OCI-LY1 (cell line): Measurements from ENCODE around the gene SMIM33.

ENCODE experiments used
- H2AFZ ChIP-seq: fragments of 200-600 bp; sonication (generic), shearing (Covaris generic); 2 replicates; pipeline ENCODE4 v1.6.0; 2014; ENCODE audit warnings: antibody characterized with exemption, mild to moderate bottlenecking, low read length
- H3F3A ChIP-seq: fragments of 200-600 bp; sonication (generic), shearing (Covaris generic); 2 replicates; pipeline ENCODE4 v1.6.0; 2014; ENCODE audit warnings: mild to moderate bottlenecking, antibody characterized with exemption, low read length, moderate library complexity; ENCODE audit not compliant: insufficient read depth
- H3K27ac ChIP-seq: fragments of 200-600 bp; sonication (generic); 2 replicates; pipeline ENCODE4 v1.5.1; 2014; ENCODE audit warnings: low read length, mixed run types, mild to moderate bottlenecking, low read depth; ENCODE audit not compliant: poor library complexity, severe bottlenecking
- H3K27me3 ChIP-seq: fragments of 200-600 bp; sonication (generic); 2 replicates; pipeline ENCODE4 v1.6.0; 2014; ENCODE audit warnings: antibody characterized with exemption, mild to moderate bottlenecking, low read length, moderate library complexity; ENCODE audit not compliant: insufficient read depth
- H3K36me3 ChIP-seq: fragments of 200-600 bp; sonication (generic); 2 replicates; pipeline ENCODE4 v1.6.1; 2014; ENCODE audit warnings: mild to moderate bottlenecking, antibody characterized with exemption, low read length, moderate library complexity, mixed read lengths; ENCODE audit not compliant: insufficient read depth
- H3K4me1 ChIP-seq: fragments of 200-600 bp; sonication (generic); 2 replicates; pipeline ENCODE4 v1.5.1; 2014; ENCODE audit warnings: mild to moderate bottlenecking, low read length, moderate library complexity; ENCODE audit not compliant: insufficient read depth, severe bottlenecking
- H3K4me2 ChIP-seq: fragments of 200-600 bp; sonication (generic), shearing (Covaris generic); 2 replicates; pipeline ENCODE4 v1.6.1; 2014; ENCODE audit warnings: low read length
- H3K4me3 ChIP-seq: fragments of 200-600 bp; sonication (generic); 2 replicates; pipeline ENCODE4 v1.5.1; 2014; ENCODE audit warnings: low read length, low read depth, mild to moderate bottlenecking, mixed read lengths; ENCODE audit not compliant: poor library complexity, severe bottlenecking
- H3K79me2 ChIP-seq: fragments of 200-600 bp; shearing (Covaris generic); 2 replicates; pipeline ENCODE4 v1.6.1; 2016; ENCODE audit warnings: mixed run types, low read length, mixed read lengths; ENCODE audit not compliant: insufficient read depth
- H3K9ac ChIP-seq: fragments of 200-600 bp; sonication (generic), shearing (Covaris generic); 2 replicates; pipeline ENCODE4 v1.6.1; 2014; ENCODE audit warnings: mild to moderate bottlenecking, low read length, mixed read lengths
- H3K9me2 ChIP-seq: fragments of 200-600 bp; sonication (generic), shearing (Covaris generic); 2 replicates; pipeline ENCODE4 v1.6.1; 2014; ENCODE audit warnings: low read depth, mild to moderate bottlenecking, low read length, mixed read lengths
- H3K9me3 ChIP-seq: fragments of 200-600 bp; shearing (Covaris generic); 2 replicates; pipeline ENCODE4 v1.6.1; 2014; ENCODE audit warnings: low read length, mixed read lengths
- H4K20me1 ChIP-seq: fragments of 200-600 bp; sonication (generic), shearing (Covaris generic); 2 replicates; pipeline ENCODE4 v1.6.0; 2016; ENCODE audit warnings: mild to moderate bottlenecking, low read length; ENCODE audit not compliant: insufficient read depth
- EZH2 ChIP-seq: fragments of 200-600 bp; sonication (generic), shearing (Covaris generic); IDR thresholded peaks from 2 replicates; pipeline ENCODE4 v1.8.0; 2017; ENCODE audit warnings: borderline replicate concordance, mixed run types, mild to moderate bottlenecking, antibody characterized with exemption, low read length, moderate library complexity, mixed read lengths
- TF ChIP-seq, protein P1 (sequence below): fragments of 200-600 bp; sonication (generic), shearing (Covaris generic); IDR thresholded peaks from 2 replicates; pipeline ENCODE4 v1.5.1; 2017; ENCODE audit warnings: mild to moderate bottlenecking, antibody characterized with exemption, low read length, moderate library complexity, mixed read lengths

The SMIM33 gene

DNA sequence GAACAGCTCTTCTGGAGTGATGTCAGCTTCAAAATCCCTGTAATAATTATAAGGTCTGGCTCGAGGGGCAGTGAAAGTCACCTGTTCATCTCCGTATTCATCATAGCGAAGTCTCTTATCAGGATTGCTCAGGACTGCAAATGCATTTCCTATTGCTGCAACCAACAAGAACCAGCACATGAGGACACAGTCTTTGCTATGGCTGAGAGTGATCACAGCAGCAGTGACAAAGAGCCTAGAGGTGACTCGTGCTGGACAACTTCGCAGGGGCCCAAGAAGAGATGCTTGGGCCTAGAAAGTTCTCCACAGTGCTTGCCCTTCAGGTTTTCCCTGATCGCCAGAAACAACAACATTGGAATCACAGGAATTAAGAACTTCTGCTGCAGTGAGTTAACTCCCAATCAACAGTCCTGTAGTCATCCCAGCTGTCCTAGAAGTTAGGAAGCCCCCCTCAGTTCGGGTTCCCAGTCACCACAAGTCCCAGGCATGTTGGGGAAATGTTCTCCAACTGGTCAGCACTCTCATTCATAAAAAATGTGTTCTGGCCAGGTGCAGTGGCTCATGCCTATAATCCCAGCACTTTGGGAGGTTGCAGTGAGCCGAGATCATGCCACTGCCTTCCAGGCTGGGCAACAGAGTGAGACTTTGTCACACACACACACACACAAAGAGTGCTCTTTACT is 44.5 kb upstream of the SMIM33 start:
- H3K79me2 ChIP-seq: no peaks in the 10 kb centered on the region
- no peak overlapping the region for H2AFZ ChIP-seq
- H3K27me3 ChIP-seq: no peaks in the 10 kb centered on the region
- H3K4me3 ChIP-seq: no peak overlapping the region
- no peaks in the 10 kb centered on the region for H3K9me2 ChIP-seq
- H3K4me2 ChIP-seq: no peak overlapping the region
- H3K9me3 ChIP-seq: no peaks in the 10 kb centered on the region
- H3K4me1 ChIP-seq: no peaks in the 10 kb centered on the region
- no peaks in the 10 kb centered on the region for H3K36me3 ChIP-seq
- H3K27ac ChIP-seq: no peak overlapping the region
- no peak overlapping the region for H3K9ac ChIP-seq
- no peaks in the 10 kb centered on the region for H4K20me1 ChIP-seq
- H3F3A ChIP-seq: no peaks in the 10 kb centered on the region
- no peak for TF ChIP-seq EZH2
- TF ChIP-seq, protein P1, sequence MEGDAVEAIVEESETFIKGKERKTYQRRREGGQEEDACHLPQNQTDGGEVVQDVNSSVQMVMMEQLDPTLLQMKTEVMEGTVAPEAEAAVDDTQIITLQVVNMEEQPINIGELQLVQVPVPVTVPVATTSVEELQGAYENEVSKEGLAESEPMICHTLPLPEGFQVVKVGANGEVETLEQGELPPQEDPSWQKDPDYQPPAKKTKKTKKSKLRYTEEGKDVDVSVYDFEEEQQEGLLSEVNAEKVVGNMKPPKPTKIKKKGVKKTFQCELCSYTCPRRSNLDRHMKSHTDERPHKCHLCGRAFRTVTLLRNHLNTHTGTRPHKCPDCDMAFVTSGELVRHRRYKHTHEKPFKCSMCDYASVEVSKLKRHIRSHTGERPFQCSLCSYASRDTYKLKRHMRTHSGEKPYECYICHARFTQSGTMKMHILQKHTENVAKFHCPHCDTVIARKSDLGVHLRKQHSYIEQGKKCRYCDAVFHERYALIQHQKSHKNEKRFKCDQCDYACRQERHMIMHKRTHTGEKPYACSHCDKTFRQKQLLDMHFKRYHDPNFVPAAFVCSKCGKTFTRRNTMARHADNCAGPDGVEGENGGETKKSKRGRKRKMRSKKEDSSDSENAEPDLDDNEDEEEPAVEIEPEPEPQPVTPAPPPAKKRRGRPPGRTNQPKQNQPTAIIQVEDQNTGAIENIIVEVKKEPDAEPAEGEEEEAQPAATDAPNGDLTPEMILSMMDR: no peak

DNA sequence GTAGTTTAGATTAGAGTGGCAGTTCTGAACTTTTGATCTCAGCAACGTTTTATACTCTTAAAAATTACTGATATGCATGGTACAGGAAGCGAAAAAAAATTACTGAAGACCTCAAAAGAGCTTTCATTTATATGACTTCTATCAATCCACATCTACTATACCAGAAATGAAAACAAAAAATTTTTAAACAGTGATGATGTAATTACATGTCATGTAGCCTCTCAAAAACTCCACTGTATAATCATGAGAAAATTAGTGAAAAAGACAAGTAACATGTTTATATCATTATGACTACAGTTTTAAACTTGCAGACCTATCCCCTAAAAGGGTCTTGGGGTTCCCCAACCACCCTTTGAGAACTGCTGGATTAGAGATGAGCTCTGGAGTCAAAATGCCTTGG is 40.8 kb upstream of the SMIM33 start:
- no peaks in the 10 kb centered on the region for H3K27me3 ChIP-seq
- no peaks in the 10 kb centered on the region for H3K4me1 ChIP-seq
- no peaks in the 10 kb centered on the region for H4K20me1 ChIP-seq
- H3K4me3 ChIP-seq: no peak overlapping the region
- no peaks in the 10 kb centered on the region for H3K36me3 ChIP-seq
- H3K4me2 ChIP-seq: no peak overlapping the region
- H3K27ac ChIP-seq: no peak overlapping the region
- H3K79me2 ChIP-seq: no peaks in the 10 kb centered on the region
- H3F3A ChIP-seq: no peaks in the 10 kb centered on the region
- H3K9ac ChIP-seq: no peak overlapping the region
- H2AFZ ChIP-seq: no peak overlapping the region
- no peaks in the 10 kb centered on the region for H3K9me3 ChIP-seq
- H3K9me2 ChIP-seq: no peaks in the 10 kb centered on the region
- TF ChIP-seq, protein P1: no peak
- TF ChIP-seq EZH2: no peak

DNA sequence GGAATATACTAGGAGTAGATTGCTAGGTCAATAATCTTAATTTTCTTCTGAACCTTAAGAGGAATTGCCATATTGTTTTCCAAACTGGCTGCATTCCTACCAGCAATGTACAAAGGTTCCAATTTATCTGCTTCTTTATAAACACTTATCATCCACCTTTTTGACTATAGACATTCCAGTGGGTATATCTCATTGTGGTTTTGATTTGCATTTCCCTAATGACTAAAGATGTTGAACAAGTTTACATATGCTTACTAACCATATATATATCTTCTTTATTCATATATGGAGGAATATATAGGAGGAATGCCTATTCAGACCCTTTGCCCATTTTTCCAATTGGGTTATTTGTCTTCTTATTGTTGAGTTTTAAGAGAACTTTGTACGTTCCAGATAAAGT is 39.1 kb upstream of the SMIM33 start:
- no peak for TF ChIP-seq EZH2
- TF ChIP-seq, protein P1: no peak
- Histone ChIP-seq H3K79me2 (no peaks in the 10 kb centered on the region), H4K20me1 (no peaks in the 10 kb centered on the region), H3K9me3 (no peaks in the 10 kb centered on the region), H3K27ac (no peak overlapping the region), H3F3A (no peaks in the 10 kb centered on the region), H3K27me3 (no peaks in the 10 kb centered on the region), H3K4me3 (no peak overlapping the region), H3K9me2 (no peaks in the 10 kb centered on the region), H3K36me3 (no peaks in the 10 kb centered on the region), H3K4me2 (no peak overlapping the region), H3K4me1 (no peaks in the 10 kb centered on the region), H3K9ac (no peak overlapping the region), H2AFZ (no peak overlapping the region)
